Ascending aorta (tissue), 2 donors: Measurements from ENCODE around the gene NEUROG2. TPM values are rescaled to one million over a fixed set of nuclear protein-coding genes. Genes with fewer than 3 reads are reported as not detected.

ENCODE experiments used
- DNase-seq, 2 donors: peaks; one replicate each; pipeline ENCODE4 v3.0.0-alpha.2; 2019; ENCODE audit warnings: low spot score in 2 of 2
- H3K27ac ChIP-seq, 2 donors: fragments of 200-600 bp; sonication (generic); one replicate each; pipeline ENCODE4 v1.5.1; 2016 to 2017; ENCODE audit warnings: mild to moderate bottlenecking in 1 of 2
- H3K27me3 ChIP-seq: fragments of 200-600 bp; sonication (generic); one replicate; pipeline ENCODE4 v1.5.1; 2017
- H3K36me3 ChIP-seq, 2 donors: fragments of 200-600 bp; sonication (generic); one replicate each; pipeline ENCODE4 v1.5.1; 2016
- H3K4me1 ChIP-seq, 2 donors: fragments of 200-600 bp; sonication (generic); one replicate each; pipeline ENCODE4 v1.5.1; 2016 to 2017; ENCODE audit warnings: mild to moderate bottlenecking in 1 of 2
- H3K4me3 ChIP-seq, 2 donors: fragments of 200-600 bp; sonication (generic); one replicate each; pipeline ENCODE4 v1.5.1; 2016 to 2017; ENCODE audit warnings: mild to moderate bottlenecking in 1 of 2
- H3K9me3 ChIP-seq, 2 donors: fragments of 200-600 bp; sonication (generic); one replicate each; pipeline ENCODE4 v1.5.1; 2016
- CTCF ChIP-seq, 3 experiments: fragments of 200-600 bp in 2 of 3; fragments of 450-650 bp in 1 of 3; sonication (generic) in 2 of 3; IDR thresholded peaks; one replicate each; pipeline ENCODE4 v1.5.1; 2016 to 2019; ENCODE audit warnings: antibody characterized with exemption in 3 of 3, mild to moderate bottlenecking in 1 of 3, moderate library complexity in 1 of 3
- intact Hi-C: fragments of 100-400 bp; cut with DNase I; formaldehyde crosslinking; loops from one replicate; pipeline ENCODE4 v1.15.1; 2023
- total RNA-seq: library from RNA; depleted of rRNA; stranded (reverse); fragments of >200 nt; gene quantifications from one replicate; pipeline ENCODE4 v1.1.0, GENCODE V29; 2016

Gene NEUROG2
- total RNA-seq: not detected

- H3K27ac ChIP-seq: no peak within 1 kb of the TSS
- no peaks in the 10 kb centered on the region for H3K9me3 ChIP-seq
- peaks cover 55% of the 10 kb centered on the region for H3K27me3 ChIP-seq
- peak within 1 kb of the TSS; percentile 64 for H3K4me3 ChIP-seq
- no peak for DNase-seq
- no peaks in the 10 kb centered on the region for H3K36me3 ChIP-seq
- intact Hi-C loops: loop anchor here (5.0 kb wide), 1 partner anchor 284 kb away; the partner anchor contains the start of gene AP1AR
- no peak for TF ChIP-seq CTCF (IDR thresholded peaks at IDR 0.05)
- H3K4me1 ChIP-seq: peaks cover 5 to 17% of the 10 kb centered on the region in 2 donors
Measured at GRCh38 chr4:112516066-112516470, at the start of gene NEUROG2. Gene NEUROG2, minus strand, starts transcription at chr4:112516180. Its CDS starts 705 bp downstream, at chr4:112515475.

GRCh38 chr4:112564706-112565270 lies 48.8 kb upstream of the NEUROG2 start:
- Histone ChIP-seq H3K4me3 (no peak overlapping the region), H3K4me1 (no peaks in the 10 kb centered on the region), H3K36me3 (no peaks in the 10 kb centered on the region), H3K27me3 (no peaks in the 10 kb centered on the region), H3K9me3 (no peaks in the 10 kb centered on the region), H3K27ac (no peak overlapping the region)
- no peak for TF ChIP-seq CTCF (IDR thresholded peaks at IDR 0.05)
- intact Hi-C loops: no loop called here
- DNase-seq: no peak

- Histone ChIP-seq H3K36me3 (no peaks in the 10 kb centered on the region), H3K4me1 (no peaks in the 10 kb centered on the region), H3K4me3 (no peak overlapping the region), H3K27me3 (no peaks in the 10 kb centered on the region), H3K9me3 (no peaks in the 10 kb centered on the region), H3K27ac (no peak overlapping the region)
- no peak for DNase-seq
- no peak for TF ChIP-seq CTCF (IDR thresholded peaks at IDR 0.05)
- intact Hi-C loops: no loop called here
Measured at GRCh38 chr4:112563431-112564200, 47.6 kb upstream of the NEUROG2 start.

- intact Hi-C loops: no loop called here
- no peak for DNase-seq
- no peaks in the 10 kb centered on the region for H3K36me3 ChIP-seq
- H3K9me3 ChIP-seq: no peaks in the 10 kb centered on the region
- no peak for TF ChIP-seq CTCF (IDR thresholded peaks at IDR 0.05)
- H3K27ac ChIP-seq: no peak overlapping the region
- H3K4me3 ChIP-seq: no peak overlapping the region
- H3K4me1 ChIP-seq: no peaks in the 10 kb centered on the region
- H3K27me3 ChIP-seq: no peaks in the 10 kb centered on the region
Measured at GRCh38 chr4:112562254-112562879, 46.4 kb upstream of the NEUROG2 start.

GRCh38 chr4:112560084-112560483 lies 44.1 kb upstream of the NEUROG2 start:
- H3K36me3 ChIP-seq: no peaks in the 10 kb centered on the region
- intact Hi-C loops: no loop called here
- no peaks in the 10 kb centered on the region for H3K9me3 ChIP-seq

More at GRCh38 chr4:112560084-112560483, 44.1 kb upstream of the NEUROG2 start:
- no peak overlapping the region for H3K27ac ChIP-seq
- DNase-seq: no peak
- no peaks in the 10 kb centered on the region for H3K4me1 ChIP-seq
- no peaks in the 10 kb centered on the region for H3K27me3 ChIP-seq
- TF ChIP-seq CTCF (IDR thresholded peaks at IDR 0.05): no peak
- H3K4me3 ChIP-seq: no peak overlapping the region
